Renal cortical epithelial cell (primary cell): Measurements from ENCODE around the gene RBX1. TPM values are rescaled to one million over a fixed set of nuclear protein-coding genes. Genes with fewer than 3 reads are reported as not detected.

ENCODE experiments used
- DNase-seq: peaks from one replicate; pipeline ENCODE4 v3.0.0-alpha.2; 2011; ENCODE audit warnings: low read depth
- total RNA-seq: library from RNA; depleted of rRNA; stranded (reverse); fragments of >200 nt; gene quantifications from 2 replicates; pipeline ENCODE4 v1.2.3, GENCODE V29; 2014

RBX1 gene
- total RNA-seq, 1 donor from 2014 or later = 36.6 TPM

DNA sequence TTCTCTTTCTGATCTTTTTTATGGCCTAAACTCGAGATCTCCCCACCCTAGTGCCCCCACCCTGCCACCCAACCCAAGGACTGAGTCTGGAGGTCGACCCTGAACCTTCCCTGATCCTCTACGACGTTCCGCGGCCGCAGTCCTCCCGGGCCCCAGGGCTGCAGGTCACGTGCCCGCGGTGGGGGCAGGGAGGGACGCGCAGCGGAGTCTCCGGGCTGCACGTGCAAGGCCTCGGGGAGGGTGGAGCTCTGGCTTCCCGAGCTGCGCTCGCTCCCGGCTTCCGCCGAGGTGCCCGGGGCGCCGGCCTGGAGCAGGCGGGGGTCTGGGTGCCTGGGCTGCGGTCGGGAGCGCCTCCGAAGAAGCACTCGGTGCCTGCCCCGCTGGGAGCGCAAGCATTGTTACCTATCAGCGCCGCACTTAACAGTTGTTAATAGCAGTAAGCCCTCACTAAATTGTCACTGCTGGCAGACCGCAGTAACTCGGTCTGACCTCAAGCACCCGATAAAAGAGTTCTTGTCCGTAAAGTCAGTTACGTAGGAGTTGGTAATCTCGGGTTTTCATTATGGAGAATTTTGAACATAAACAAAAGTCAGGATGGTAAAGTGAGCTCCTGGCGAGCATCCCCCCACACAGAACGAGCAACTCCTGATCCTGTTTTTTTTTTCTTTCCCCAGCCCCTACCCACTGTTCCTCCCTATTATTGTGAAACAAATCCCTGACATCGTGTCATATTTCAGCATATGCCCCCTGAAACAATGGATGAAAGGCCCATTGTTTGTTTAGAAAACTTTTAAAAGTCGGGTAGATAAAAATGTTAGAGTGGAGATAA is 71.5 kb downstream of the RBX1 start:
- DNase-seq = peak; percentile 26

Other genes starting within 250 kb of the RBX1 start
- gene SLC25A17, start 132.0 kb upstream of the RBX1 start, total RNA-seq = 27.4 and 31.8 TPM in 2 replicates
- gene ST13, start 94.7 kb upstream of the RBX1 start, total RNA-seq = 158 and 255 TPM in 2 replicates
- 3.5 and 14.7 TPM in 2 replicates for gene XPNPEP3, start 94.2 kb upstream of the RBX1 start, total RNA-seq
- not detected in 2 replicates for gene DNAJB7, start 89.3 kb upstream of the RBX1 start, total RNA-seq
- 15.5 and 168 TPM in 2 replicates for gene EP300, start 141.2 kb downstream of the RBX1 start, total RNA-seq